ENCODE results near the gene CDON.

DNA sequence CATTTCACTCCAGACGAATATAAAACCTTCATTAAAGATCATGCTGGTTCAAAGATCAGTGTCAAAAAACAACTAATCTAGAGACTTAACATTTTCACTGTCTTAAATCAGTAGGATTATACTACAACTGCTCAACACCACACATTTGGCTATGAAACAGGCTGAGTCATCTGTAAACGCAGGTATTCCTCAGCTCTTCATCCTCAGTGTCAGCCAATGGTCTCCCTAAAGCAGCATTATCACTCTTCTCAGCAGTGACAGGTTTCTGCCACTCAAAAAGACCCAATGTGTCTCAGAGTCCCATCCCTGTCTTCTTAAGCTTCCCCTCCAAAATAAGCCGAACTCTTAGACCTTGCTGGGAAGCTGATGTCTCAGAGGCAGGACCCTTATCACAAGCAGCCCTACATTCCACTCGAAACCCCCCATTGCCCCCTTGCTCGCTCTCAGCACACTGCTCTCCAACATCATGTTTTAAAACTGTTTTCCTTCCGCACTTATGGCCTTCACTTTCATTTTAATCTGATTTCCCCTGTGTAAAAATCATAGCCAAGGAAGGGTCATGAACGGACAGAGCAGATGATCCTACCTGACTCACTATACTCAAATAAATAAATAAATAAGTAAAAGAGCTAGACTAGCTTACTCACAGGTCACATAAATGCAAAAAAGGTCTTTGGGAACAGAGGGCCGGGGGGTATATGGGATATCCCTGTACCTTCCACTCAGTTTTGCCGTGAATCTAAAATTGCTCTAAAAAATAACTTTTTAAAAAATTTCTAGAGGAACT is 23.0 kb downstream of the CDON start:
- TF ChIP-seq, protein P1, sequence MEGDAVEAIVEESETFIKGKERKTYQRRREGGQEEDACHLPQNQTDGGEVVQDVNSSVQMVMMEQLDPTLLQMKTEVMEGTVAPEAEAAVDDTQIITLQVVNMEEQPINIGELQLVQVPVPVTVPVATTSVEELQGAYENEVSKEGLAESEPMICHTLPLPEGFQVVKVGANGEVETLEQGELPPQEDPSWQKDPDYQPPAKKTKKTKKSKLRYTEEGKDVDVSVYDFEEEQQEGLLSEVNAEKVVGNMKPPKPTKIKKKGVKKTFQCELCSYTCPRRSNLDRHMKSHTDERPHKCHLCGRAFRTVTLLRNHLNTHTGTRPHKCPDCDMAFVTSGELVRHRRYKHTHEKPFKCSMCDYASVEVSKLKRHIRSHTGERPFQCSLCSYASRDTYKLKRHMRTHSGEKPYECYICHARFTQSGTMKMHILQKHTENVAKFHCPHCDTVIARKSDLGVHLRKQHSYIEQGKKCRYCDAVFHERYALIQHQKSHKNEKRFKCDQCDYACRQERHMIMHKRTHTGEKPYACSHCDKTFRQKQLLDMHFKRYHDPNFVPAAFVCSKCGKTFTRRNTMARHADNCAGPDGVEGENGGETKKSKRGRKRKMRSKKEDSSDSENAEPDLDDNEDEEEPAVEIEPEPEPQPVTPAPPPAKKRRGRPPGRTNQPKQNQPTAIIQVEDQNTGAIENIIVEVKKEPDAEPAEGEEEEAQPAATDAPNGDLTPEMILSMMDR (IDR thresholded peaks at IDR 0.05; ENCODE audit: insufficient read depth, low read length), result no peak
- no peak for TF ChIP-seq POLR2AphosphoS5 (IDR thresholded peaks at IDR 0.05; ENCODE audit: low read depth)
- TF ChIP-seq, protein P2, sequence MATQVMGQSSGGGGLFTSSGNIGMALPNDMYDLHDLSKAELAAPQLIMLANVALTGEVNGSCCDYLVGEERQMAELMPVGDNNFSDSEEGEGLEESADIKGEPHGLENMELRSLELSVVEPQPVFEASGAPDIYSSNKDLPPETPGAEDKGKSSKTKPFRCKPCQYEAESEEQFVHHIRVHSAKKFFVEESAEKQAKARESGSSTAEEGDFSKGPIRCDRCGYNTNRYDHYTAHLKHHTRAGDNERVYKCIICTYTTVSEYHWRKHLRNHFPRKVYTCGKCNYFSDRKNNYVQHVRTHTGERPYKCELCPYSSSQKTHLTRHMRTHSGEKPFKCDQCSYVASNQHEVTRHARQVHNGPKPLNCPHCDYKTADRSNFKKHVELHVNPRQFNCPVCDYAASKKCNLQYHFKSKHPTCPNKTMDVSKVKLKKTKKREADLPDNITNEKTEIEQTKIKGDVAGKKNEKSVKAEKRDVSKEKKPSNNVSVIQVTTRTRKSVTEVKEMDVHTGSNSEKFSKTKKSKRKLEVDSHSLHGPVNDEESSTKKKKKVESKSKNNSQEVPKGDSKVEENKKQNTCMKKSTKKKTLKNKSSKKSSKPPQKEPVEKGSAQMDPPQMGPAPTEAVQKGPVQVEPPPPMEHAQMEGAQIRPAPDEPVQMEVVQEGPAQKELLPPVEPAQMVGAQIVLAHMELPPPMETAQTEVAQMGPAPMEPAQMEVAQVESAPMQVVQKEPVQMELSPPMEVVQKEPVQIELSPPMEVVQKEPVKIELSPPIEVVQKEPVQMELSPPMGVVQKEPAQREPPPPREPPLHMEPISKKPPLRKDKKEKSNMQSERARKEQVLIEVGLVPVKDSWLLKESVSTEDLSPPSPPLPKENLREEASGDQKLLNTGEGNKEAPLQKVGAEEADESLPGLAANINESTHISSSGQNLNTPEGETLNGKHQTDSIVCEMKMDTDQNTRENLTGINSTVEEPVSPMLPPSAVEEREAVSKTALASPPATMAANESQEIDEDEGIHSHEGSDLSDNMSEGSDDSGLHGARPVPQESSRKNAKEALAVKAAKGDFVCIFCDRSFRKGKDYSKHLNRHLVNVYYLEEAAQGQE (IDR thresholded peaks at IDR 0.05; ENCODE audit: insufficient replicate concordance, low read depth), result no peak
- no peak for TF ChIP-seq SPI1 (IDR thresholded peaks at IDR 0.05; ENCODE audit: borderline replicate concordance, low read depth)

Measured in HL-60 (cell line).